SHP77 (cell line): ENCODE results near the gene UMAD1.

Experiments used
- DNase-seq, 2 experiments: peaks; one replicate each; lab custom pipeline; 2025; lab: John Stamatoyannopoulos, UW

UMAD1 gene

GRCh38 chr7:7764520-7765396 lies 124.2 kb downstream of the UMAD1 start:
- no peak for DNase-seq

DNA sequence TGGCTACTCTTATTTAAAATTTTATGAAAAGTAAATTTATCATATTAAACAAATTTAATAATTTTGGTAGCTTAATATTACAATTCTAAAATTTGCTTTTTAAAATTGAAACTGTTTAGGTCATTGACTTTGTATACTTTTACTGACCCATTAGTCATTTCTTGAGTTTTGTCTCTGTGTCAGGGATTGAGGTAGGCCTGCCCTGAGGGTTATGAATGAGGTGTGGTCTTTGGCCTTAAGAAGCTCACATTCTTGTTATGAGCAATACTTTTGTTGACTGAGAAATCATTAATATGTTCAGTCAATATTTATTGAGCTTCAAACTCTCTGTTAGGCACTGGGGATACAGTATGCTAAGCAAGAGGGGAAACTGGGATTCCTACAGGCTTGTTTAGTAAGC lies 124.9 kb downstream of the UMAD1 start:
- no peak for DNase-seq

- no peak for DNase-seq
These were observed 126.1 kb downstream of the UMAD1 start for GRCh38 chr7:7766671-7767070.

DNA sequence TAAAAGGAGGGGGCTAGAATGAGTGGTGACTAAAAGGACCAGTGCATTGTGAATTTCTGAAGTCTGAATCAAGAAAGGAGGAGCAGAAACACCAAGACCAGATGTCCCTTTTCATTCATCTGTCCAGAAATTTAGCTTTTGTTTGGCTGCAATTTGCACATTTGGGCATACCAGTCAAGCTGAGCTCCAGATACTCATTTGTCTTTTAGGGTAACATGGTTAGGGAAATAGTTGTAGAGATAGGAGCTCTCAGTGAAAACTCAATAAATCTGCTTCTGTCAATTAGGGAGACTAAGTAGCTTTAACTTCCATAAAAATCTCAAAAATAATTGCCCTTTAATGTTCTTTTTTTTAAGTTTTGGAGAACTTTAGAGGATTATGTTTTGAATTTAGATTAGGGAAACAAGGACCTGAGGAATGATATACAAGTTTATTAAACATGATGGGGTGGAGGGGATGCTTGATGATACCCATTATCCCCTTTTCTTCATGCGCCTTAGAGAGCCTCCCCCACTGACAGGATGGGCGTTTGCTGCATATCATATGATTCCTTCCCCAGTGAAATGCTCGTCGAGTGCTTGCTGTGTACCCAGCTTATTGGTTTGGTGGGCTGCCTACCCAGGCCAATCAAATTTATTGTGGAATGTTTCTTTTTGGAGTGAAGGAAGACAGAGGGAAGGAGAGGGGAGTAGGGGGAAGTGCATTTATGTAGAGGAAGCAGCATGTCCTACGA lies 128.6 kb downstream of the UMAD1 start:
- no peak for DNase-seq

GRCh38 chr7:7769710-7770627 lies 129.4 kb downstream of the UMAD1 start:
- no peak for DNase-seq

GRCh38 chr7:7771452-7771851 lies 130.9 kb downstream of the UMAD1 start:
- DNase-seq = no peak

GRCh38 chr7:7772397-7772821 lies 131.9 kb downstream of the UMAD1 start:
- peak; percentile 7 to 10 for DNase-seq

DNA sequence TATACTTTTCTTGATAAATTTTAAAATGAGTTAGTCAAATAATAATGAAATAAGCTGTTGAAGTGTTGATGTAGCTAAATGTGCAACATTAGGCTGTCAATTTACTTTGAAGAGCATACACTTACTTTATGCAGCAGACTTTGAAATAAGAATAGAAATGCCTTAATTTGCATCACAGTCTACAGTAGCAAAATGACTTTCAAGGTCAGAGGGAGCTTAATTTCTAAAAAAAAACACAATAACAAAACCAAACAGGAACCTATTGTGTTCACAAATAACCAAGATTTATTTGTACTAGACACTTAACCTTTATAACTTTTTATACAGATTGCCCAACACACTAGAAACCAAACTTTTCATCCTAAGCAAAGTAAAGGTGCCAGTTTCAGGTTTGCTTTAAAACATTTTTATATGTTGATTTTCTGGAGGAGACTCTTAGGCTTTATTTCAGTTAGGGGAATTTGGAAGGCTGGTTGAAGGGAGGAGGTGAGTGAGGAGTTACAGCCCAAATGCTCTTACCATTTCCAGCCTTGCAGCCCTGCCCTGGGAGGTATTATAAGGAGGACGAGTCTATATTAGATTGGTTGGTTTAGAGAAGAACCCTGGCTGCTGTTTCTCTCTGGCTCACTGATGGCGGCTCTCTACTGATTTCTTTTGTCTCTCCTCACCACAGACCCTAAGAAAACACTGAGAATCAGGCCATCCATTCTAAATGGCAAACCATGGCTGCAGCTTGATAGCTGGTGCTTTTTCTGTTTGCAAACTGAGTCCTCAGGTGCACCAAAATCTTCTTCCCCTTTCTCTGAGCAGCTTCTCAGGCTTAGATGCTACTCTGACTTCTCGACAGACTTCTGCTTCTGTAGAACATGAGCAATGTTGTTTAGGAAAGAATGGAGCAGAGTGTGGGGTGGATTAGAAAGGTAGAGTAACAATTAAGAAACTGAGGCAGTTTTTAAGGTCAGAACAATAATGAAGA lies 133.1 kb downstream of the UMAD1 start:
- DNase-seq = no peak

GRCh38 chr7:7779888-7780287 lies 139.3 kb downstream of the UMAD1 start:
- DNase-seq = no peak

GRCh38 chr7:7783001-7783400 lies 142.4 kb downstream of the UMAD1 start:
- DNase-seq = no peak

DNA sequence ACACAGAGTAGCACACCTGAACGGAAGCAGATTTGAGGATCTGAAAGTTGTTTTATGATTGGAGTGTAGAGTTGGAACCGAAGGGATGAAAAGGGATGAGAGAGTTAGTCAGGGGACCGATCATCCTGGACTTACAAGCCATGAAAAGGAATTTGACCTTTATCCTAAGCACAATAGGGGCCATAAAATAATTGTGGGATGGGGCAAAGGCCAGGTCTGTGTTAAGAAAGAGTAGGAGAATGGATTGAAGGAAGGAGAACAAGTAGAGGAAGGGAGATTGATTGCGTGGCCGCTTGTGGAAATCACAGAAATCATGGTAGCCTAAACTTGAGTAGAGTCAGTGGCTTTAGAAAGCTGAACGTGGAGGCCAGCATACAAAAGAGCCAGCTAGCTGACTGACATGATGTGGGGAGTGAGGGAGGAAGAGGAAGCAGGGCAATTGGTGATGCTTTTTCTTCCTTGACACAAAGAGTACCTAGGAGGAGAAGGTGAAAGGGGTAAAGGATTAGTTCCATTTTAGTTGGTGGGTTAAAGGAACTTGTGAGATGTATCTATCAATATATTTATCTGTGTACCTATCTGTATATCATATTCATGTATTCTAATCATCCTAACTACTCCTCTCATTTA lies 144.9 kb downstream of the UMAD1 start:
- DNase-seq = no peak

- DNase-seq = no peak
These were observed 146.0 kb downstream of the UMAD1 start for GRCh38 chr7:7786595-7786994.

GRCh38 chr7:7789551-7789988 lies 149.0 kb downstream of the UMAD1 start:
- no peak for DNase-seq

GRCh38 chr7:7790041-7790741 lies 149.6 kb downstream of the UMAD1 start:
- DNase-seq = no peak

- DNase-seq = no peak
These were observed 151.0 kb downstream of the UMAD1 start for GRCh38 chr7:7791523-7791922.

DNA sequence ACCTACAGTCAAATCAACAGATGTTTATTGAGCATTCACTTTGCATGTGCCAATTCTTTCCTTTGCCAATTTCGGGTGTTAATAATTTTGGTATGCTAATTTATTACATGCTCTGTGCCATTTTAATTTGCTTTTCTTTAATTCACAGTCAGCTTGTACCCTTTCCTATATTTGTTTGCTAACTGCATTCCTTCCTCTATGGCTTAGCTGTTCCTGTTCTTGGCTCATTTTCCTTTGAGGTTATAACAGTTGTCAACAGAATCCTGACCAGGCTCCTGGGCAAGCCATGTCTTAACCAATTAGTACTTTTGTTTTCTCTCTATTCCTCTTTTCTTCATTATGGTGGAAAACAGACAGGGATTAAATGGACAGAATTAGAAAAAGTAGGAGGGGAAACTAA lies 151.5 kb downstream of the UMAD1 start:
- no peak for DNase-seq

DNA sequence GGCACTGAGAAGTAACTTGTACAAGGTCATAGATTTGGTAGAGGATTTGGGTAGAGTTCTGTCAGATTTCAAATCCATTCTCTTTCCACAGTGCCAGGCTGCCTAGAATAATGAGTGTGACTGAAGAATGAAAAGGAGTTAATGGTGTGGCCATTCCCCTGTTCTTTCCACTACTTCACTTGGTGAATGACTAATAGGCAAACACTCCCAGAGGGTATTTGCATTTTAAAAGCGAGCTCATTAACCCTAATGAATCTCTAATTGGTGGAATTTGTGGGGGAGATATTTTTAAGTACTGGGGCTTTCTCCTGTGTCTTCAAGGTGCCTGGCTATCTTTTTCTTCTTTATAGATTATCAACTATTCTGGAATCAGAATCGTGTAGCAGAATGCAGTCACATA lies 152.7 kb downstream of the UMAD1 start:
- no peak for DNase-seq

DNA sequence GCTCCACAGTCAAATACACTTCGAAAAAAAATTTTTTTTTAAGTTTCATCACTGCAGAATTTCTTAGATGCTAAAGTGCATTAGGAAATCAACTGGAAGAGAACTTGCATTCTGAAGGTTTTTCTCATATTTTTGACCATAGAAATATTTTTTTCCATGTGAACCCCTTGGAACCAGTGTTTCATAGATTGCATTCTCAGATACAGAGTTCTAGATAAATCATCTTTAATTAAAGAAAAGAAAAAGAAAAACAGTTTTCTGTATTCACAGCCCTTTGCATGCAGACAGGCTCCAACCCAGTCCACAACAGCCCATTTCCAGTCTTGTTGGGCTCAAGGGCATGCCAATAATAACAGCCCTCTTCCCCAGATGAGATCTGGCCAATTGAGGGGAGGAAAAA lies 153.4 kb downstream of the UMAD1 start:
- DNase-seq = no peak

DNA sequence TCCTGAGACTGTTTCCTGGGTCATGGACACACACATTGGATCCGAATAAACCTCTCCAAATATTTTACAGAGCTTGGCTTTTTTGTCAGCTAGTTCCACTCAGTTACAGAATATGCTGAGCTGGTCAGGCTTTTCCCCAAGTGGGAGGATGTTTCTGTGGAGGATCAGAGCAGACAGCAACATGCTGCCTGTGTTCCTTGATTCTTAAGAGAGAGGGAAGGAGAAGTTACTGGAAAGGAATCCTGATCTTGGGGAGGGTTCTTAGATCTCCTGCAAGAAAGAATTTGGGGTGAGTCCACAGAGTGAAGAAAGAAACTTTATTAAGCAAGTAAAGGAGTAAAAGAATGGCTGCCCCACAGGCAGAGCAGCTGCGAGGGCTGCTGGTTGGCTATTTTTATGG lies 154.7 kb downstream of the UMAD1 start:
- DNase-seq = no peak

DNA sequence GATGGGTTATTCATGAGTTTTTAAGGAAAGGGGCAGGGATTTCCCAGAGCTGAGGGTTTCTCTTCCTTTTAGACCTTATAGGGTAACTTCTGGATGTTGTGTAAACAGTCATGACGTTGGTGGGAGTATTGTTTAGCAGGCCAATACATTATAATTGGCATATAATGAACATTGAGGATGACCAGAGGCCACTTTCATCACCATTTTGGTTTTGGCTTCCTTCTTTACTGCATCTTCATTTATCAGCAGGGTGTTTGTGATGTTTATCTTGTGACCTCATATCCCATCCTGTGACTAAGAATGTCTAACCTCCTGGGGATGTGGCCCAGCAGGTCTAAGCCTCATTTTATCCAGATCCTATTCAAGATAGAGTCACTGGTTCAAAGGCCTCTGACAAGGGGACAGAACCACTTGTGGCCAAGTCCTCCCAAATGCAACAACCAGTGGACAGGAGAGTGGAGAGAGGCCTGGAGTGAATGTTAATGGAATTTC lies 155.1 kb downstream of the UMAD1 start:
- DNase-seq = no peak
